GM21367 (cell line): Measurements from ENCODE around the gene XRCC2.
A peak's percentile ranks its signal among the peaks of the same experiment; 100 is the strongest.
"Not testable (repeated sequence)": the region's sequence is repeated elsewhere in the genome, so short reads cannot be mapped to it uniquely, and the experiment has no call there.

ENCODE experiments used
- ATAC-seq: cut with Tn5 transposase; IDR thresholded peaks from one replicate; pipeline ENCODE4 v1.9.1; 2021; ENCODE audit not compliant: unreplicated experiment

Gene XRCC2

GRCh38 chr7:152675759-152676636, at the start of gene XRCC2:
XRCC2 (minus strand) TSS chr7:152676141; CDS start chr7:152676079, 62 bp downstream.
- peak; percentile 85 for ATAC-seq

GRCh38 chr7:152723364-152723763, 47.4 kb upstream of the XRCC2 start:
- no peak for ATAC-seq

DNA sequence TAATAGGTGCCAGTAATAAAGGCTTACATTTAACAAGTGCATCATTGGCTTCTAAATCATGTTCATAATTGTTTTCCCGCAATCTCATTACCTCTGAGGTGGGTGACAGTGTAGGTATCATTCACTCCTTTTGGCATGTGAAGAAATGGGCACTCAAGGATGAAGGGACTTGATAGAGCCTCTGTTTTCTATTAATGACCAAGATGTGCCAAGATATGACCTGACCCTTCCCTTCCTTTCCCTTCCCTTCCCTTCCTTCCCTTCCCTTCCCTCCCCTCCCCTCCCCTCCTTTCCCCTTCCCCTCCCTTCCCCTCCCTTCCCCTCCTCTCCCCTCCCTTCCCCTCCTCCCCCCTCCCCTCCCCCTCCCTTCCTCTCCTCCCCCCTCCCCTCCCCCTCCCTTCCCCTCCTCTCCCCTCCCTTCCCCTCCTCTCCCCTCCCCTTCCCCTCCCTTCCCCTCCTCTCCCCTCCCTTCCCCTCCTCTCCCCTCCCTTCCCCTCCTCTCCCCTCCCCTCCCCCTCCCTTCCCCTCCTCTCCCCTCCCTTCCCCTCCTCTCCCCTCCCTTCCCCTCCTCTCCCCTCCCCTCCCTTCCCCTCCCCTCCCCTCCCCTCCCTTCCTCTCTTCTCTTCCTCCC, 36.6 kb upstream of the XRCC2 start:
- ATAC-seq: not testable (repeated sequence)

DNA sequence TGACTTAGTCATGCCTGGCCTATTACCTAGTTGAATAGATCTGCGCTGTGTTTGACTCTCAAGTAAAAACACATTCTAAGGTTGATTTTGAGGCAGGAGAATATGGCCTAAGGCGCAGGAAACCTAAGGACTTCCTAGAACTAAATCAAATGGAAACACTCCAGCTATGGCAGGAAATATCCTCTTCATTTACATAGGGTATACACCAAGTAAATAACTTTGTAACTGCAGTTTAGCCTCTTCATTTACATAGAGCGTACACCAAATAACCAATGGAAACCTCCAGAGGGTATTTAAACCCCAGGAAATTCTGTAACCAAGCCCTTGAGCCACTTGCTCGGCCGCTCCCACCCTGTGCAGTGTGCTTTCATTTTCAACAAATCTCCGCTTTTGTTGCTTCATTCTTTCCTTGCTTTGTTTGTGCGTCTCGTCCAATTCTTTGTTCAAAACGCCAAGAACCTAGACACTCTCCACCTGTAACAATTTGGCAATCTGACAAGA, 35.6 kb upstream of the XRCC2 start:
- no peak for ATAC-seq

GRCh38 chr7:152710153-152710442, 34.2 kb upstream of the XRCC2 start:
- ATAC-seq: no peak

- no peak for ATAC-seq
Measured at GRCh38 chr7:152709287-152710152, 33.6 kb upstream of the XRCC2 start.

DNA sequence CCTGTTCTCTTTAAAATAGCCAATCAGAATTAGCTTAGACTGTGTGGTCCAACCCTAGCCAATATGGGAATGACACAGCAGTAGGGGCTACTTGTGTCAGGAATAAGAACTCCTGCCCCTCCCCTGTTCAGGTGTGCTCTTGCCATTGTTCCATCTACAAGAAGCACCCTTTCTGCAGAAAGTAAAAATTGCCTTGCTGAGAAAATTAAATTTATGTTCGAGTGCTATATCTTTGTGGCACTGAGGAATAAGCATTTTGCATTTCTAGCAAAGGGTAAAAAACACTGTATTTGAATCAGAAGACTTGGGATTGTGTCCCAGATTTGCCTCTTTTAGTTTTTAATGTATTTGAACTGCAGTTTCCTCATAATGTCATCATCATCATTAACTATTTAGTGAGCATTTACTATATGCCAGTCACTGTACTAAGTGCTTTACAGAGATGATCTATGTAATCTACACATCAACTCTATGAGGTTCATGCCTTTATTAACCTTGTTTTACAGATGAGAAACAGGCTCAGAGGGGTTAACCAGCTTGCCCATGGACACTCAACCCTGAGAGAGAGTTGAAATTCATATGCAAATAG, 28.9 kb upstream of the XRCC2 start:
- no peak for ATAC-seq

DNA sequence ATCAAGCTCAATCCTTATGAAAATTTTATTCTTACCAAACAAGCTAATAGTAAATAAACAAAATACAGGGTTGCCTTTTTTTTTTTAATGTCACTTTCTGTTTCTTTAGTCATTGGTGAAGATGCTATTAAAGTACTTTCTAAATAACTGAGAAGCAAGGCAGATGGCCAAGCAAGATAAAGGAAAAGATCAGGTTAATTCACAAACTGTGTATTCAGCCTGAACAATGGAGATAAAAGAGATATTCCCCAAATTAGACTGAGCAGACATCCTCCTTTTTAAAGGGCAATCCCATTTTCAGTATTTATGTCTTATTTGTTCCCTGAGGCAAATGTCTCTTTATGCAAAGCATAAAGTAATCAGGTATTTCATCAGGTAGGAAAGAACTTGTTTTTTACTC, 23.1 kb upstream of the XRCC2 start:
- no peak for ATAC-seq

DNA sequence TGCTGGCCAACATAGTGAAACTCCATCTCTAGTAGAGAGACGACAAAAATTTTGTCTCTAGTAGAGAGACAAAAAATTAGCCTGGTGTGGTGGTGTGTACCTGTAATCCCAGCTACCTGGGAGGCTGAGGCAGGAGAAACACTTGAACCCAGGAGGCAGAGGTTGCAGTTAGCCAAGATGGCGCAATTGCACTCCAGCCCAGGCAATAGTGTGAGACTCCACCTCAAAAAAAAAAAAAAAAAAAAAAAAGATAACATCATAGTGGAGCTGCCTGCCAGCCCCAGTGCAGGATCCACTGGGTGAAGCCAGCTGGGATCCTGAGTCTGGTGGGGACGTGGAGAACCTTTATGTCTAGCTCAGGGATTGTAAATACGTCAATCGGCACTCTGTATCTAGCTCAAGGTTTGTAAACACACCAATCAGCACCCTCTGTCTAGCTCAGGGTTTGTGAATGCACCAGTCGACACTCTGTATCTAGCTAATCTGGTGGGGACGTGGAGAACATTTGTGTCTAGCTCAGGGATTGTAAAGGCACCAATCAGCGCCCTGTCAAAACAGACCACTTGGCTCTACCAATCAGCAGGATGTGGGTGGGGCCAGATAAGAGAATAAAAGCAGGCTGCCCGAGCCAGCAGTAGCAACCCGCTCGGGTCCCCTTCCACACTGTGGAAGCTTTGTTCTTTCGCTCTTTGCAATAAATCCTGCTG, 21.5 kb upstream of the XRCC2 start:
- ATAC-seq: not testable (repeated sequence)

- not testable (repeated sequence) for ATAC-seq
Measured at GRCh38 chr7:152692196-152692595, 16.3 kb upstream of the XRCC2 start.

DNA sequence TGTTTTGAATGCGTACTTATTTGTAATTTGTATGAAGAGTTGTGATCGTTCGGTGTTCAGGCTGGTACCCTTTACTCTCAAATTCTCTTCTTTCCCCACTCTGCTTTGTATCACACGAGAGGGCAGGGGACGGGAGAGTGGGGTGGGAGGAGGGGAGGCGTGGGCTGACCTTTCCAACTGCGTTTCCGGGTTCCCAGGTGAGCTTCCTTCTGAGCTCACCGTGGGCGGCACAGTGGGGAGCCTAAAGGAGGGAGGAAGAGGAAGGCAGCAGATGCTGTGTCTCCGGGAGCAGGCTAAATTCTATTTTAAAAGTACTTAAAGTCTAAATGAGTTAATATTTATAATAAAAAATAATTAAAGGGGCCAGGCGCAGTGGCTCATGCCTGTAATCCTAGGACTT, 7.4 kb upstream of the XRCC2 start:
- no peak for ATAC-seq

DNA sequence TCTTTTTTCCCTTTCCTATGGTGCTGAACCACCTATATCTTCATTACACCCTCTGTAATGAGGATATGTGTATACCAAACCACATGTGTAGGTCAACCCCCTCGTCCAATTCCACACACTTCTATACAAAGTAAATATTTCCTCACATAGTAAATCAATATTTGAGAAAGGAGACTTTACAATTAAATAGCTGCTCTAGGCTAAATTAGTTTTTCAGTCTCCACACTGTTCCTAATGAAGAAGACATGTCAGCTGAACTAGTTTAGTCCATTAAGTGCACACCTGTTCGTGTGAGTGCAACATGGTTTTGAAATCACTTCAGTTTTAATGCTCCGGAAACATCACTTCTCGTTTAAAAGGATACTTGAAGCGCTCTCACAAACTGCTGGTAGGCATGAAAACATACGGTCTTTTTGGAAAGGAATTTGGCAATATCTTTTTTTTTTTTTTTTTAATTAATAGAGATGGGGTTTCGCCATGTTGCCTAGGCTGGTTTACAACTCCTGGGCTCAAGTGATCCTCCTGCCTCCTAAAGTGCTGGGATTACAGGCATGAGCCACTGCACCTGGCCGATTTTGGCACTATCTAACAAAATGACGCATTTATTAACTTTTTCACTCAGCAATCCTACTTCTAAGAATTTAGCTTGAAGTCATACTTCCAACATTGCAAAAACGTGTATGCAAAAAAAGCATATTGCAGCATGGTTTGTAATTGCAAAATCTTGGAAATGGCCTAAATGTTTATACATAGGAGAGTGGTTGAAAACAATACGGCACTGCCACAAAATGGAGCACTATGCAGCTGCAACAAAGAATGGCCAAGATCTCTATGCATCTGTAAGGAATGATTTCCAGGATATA, 2.1 kb upstream of the XRCC2 start:
- ATAC-seq: no peak

DNA sequence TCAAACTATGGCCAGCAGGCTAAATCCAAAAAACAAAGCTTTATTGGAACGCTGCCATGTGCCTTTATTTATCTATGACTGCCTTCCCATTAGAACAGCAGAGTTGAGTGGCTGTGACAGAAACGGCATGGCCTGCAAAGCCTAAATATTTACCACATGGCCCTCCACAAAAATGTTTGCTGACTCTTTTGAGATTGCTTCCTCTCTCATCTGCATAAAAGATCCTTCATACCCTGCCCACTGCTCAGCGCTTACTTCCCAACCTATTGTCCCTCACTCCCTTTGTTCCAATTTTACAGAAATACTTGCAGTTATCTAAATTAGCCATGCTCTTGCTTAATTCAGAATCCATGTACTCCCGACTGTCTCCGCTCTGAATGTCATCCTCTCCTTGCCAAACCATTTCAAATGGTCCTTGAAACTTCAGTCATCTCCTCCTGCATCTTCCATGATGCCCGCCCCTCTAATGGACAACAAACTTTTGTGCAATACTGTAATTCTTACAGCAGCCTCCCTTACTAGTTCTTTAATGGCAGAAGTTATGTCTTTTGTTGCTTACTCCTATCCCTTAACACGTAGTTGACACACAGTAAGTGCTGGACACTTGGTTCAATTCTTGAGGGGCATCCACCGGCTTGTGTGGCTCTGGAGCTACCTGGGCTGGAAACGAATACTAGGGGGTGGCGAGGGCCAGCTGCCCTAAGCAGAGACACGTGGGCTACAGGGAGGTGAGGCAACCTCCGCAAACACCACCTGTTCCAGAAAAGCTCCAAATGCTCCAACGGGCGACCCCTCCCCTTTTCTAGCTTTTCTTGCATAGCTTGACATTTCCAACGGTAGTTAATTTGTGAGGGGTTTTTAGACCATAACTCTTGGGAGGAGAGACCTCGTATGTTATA, 832 bp downstream of the XRCC2 start:
- ATAC-seq: peak; percentile 16

- no peak for ATAC-seq
Measured at GRCh38 chr7:152673897-152674296, 2.0 kb downstream of the XRCC2 start.

GRCh38 chr7:152672626-152673025, 3.3 kb downstream of the XRCC2 start:
- ATAC-seq: no peak

DNA sequence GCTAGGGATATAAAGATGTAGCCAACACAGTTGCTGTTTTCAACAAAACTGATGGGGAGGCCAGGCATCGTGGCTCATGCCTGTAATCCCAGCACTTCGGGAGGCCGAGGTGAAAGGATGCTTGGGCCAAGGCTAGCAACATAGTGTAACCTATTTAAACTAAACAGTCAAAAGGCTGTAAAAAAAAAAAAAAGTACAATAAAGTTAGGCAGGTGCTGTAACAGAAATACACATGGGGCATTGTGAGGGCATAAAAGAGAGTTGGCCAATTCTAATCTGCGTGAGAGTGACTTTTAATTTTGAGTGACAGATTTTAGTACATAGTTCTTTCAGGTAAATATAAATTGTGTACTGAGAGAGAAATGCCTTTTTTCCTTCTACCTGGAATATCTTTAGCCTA, 6.2 kb downstream of the XRCC2 start:
- ATAC-seq: no peak

DNA sequence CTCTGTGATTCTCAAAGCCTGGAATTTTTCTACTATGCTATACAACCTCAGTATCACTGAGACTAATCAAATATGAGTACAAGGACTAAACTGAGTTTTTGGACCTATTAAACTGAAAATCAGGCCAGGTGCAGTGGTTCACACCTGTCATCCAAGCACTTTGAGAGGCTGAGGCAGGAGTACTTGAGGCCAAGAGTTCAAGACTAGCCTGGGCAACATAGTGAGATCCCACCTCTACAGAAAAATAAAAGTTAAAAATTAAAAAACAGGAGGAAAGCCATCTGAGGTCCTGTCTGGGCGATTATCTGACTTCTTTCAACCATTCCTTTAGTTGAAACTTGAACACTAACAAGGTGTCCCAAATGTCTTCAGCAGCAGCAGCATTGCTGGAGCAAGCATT, 7.0 kb downstream of the XRCC2 start:
- ATAC-seq: no peak

GRCh38 chr7:152667958-152668357, 8.0 kb downstream of the XRCC2 start:
- peak; percentile 44 for ATAC-seq

GRCh38 chr7:152666078-152666477, 9.9 kb downstream of the XRCC2 start:
- no peak for ATAC-seq
